ENCODE results near the gene LEMD1.

DNA sequence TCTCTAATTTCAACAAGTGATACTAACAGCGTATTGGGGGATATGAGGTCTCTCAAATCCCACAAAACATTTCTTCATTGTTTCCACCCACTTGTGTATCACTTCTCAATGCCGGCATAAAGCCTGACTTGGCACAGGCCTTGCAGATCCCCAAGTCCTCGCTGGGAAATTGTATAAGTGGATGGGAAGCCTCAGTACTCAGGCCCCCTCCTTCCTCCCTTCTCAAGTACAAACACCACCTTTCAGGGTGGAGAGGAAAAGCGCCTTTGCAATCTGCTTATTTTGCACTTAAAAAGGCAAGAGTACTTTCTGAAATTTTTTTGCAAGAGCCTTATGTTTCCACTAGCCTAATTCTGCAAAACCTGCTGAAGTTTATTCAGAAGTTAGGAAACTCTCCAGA is 39.3 kb downstream of the LEMD1 start:
- TF ChIP-seq, protein P1, sequence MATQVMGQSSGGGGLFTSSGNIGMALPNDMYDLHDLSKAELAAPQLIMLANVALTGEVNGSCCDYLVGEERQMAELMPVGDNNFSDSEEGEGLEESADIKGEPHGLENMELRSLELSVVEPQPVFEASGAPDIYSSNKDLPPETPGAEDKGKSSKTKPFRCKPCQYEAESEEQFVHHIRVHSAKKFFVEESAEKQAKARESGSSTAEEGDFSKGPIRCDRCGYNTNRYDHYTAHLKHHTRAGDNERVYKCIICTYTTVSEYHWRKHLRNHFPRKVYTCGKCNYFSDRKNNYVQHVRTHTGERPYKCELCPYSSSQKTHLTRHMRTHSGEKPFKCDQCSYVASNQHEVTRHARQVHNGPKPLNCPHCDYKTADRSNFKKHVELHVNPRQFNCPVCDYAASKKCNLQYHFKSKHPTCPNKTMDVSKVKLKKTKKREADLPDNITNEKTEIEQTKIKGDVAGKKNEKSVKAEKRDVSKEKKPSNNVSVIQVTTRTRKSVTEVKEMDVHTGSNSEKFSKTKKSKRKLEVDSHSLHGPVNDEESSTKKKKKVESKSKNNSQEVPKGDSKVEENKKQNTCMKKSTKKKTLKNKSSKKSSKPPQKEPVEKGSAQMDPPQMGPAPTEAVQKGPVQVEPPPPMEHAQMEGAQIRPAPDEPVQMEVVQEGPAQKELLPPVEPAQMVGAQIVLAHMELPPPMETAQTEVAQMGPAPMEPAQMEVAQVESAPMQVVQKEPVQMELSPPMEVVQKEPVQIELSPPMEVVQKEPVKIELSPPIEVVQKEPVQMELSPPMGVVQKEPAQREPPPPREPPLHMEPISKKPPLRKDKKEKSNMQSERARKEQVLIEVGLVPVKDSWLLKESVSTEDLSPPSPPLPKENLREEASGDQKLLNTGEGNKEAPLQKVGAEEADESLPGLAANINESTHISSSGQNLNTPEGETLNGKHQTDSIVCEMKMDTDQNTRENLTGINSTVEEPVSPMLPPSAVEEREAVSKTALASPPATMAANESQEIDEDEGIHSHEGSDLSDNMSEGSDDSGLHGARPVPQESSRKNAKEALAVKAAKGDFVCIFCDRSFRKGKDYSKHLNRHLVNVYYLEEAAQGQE (IDR thresholded peaks at IDR 0.05; ENCODE audit: insufficient read depth in 1 of 2, low read depth in 2 of 2, low read length in 2 of 2): no peak
- TF ChIP-seq FOXP2 (optimal IDR thresholded peaks at IDR 0.05; ENCODE audit: borderline replicate concordance, extremely low read depth, extremely low read length, insufficient read depth): no peak
